Erythroblast (primary cell): ENCODE results near the gene PHF3.

Source experiments
- GATA1 ChIP-seq: IDR thresholded peaks from 2 replicates; pipeline ENCODE4 v1.6.1; 2011; ENCODE audit warnings: low read depth, mild to moderate bottlenecking, control low read depth, low read length, moderate library complexity
- POLR2A ChIP-seq: IDR thresholded peaks from 2 replicates; pipeline ENCODE4 v1.6.1; 2011; ENCODE audit warnings: mild to moderate bottlenecking, low read length

GRCh38 chr6:63661769-63662168, 26.2 kb downstream of the PHF3 start:
- TF ChIP-seq POLR2A (no peak), GATA1 (no peak)
